Cardiac fibroblast (primary cell): ENCODE results near the gene SEMA5B.
A peak's percentile ranks its signal among the peaks of the same experiment; 100 is the strongest.

ENCODE experiments used
- DNase-seq, 2 donors: peaks; one replicate each; pipeline versions ENCODE4 v3.0.0 to v3.0.0-alpha.2; 2010; ENCODE audit warnings: low read depth in 2 of 2
- H3K4me3 ChIP-seq, 2 donors: replicated peaks in 1 of 2; 1 replicate in 1 of 2; 2 replicates in 1 of 2; pipeline ENCODE4 v1.5.1; 2011; ENCODE audit warnings: low read depth in 2 of 2, low read length in 2 of 2, mild to moderate bottlenecking in 2 of 2, moderate library complexity in 1 of 2
- TF ChIP-seq, protein P1 (sequence below): IDR thresholded peaks from one replicate; pipeline ENCODE4 v1.5.1; 2011; ENCODE audit warnings: low read depth, mild to moderate bottlenecking, low read length, inconsistent platforms

The SEMA5B gene

DNA sequence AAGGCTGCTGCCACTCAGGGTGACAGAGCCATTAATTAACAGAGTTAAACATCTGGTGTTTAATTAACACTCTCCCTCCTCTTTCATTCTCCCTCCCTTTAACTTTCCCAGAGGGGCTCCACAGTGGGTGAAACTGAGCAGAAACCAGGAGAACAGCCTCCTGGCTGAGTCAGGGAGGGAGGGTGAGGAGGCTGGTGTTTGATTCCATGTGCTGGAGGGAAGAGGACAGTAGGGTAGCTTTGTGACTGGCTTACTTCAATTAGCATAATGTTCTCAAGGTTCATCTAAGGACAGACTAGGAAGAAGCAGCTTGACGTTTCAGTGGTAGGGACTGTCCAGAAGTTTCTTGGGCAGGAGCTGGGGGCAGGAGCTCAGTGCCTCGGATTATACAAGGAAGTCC lies 62.8 kb downstream of the SEMA5B start:
- no peak for DNase-seq
- no peak overlapping the region for H3K4me3 ChIP-seq
- TF ChIP-seq, protein P1, sequence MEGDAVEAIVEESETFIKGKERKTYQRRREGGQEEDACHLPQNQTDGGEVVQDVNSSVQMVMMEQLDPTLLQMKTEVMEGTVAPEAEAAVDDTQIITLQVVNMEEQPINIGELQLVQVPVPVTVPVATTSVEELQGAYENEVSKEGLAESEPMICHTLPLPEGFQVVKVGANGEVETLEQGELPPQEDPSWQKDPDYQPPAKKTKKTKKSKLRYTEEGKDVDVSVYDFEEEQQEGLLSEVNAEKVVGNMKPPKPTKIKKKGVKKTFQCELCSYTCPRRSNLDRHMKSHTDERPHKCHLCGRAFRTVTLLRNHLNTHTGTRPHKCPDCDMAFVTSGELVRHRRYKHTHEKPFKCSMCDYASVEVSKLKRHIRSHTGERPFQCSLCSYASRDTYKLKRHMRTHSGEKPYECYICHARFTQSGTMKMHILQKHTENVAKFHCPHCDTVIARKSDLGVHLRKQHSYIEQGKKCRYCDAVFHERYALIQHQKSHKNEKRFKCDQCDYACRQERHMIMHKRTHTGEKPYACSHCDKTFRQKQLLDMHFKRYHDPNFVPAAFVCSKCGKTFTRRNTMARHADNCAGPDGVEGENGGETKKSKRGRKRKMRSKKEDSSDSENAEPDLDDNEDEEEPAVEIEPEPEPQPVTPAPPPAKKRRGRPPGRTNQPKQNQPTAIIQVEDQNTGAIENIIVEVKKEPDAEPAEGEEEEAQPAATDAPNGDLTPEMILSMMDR = no peak

DNA sequence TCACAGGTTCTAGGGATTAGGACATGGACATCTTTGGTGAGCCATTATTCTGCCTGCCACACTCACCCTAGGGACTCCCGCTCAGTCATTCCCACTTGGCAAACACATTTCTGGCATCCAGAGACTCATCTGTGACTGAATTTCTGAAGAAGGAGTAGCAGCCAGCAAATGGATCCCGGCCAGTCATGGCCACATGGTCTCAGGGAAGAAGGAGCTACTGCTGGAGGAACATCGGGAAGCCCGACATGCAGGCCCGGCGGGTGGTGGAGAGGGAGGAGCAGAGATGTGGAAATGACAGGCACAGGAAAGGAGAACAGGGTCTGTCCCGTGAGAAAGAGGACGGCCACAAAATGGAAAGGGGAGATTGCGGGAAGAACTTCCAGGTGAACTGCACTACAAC lies 65.4 kb downstream of the SEMA5B start:
- DNase-seq = no peak
- TF ChIP-seq, protein P1 = no peak
- no peak overlapping the region for H3K4me3 ChIP-seq

DNA sequence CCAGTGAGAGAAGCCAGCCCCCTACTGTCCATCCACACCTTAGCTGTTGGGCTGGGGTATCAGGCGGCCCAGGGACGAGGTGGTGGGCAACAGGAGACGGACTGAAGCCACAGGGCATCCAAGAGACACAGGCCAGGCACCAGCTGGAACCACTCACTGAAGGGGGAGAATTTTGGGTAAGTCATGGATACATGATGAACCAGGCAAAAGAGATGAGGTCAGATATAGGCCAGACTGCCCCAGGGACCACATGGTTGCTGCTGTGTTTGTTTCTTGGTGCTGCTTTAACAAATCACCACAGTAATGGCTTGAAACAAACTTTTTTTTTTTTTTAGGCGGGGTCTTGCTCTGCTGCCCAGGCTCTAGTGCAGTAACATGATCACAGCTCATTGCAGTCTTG lies 66.4 kb downstream of the SEMA5B start:
- peak; percentile 54 to 80 for DNase-seq
- TF ChIP-seq, protein P1 = no peak
- H3K4me3 ChIP-seq = no peak overlapping the region

DNA sequence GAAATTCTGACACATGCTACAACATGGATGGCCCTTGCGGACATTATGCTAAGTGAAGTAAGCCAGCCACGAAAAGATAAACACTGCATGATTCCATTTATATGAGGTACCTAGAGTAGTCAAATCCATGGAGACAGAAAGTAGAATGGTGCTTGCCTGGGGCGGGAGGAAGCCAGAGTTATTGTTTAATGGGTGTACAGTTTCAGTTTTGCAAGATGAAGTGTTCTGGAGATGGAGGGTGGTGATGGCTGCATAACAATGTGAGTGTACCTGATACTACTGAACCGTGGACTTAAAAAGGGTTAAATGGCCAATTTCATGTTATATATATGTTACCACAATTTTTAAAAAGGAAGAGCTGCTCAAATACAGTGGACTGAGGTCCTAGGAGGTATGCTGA lies 66.9 kb downstream of the SEMA5B start:
- DNase-seq = no peak
- no peak overlapping the region for H3K4me3 ChIP-seq
- TF ChIP-seq, protein P1 = no peak

DNA sequence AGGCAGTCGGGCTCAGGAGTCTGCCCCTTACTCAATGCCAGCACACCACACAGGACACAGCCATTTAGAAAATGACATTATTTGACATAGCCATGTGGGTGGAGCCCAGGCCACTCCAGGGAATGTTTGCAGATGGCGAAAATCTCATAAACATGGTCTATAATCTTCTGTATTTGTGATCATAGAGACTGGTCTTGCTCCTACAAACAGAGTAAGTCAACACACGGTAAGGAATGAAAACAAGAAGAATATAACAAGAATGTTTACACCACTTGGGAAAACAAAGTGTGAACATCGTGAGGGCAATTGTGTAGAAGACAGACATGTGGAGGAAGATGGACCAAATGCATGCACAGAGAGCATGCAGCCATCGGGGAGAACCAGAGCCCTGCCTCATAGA lies 68.2 kb downstream of the SEMA5B start:
- TF ChIP-seq, protein P1 = no peak
- DNase-seq = no peak
- no peak overlapping the region for H3K4me3 ChIP-seq

DNA sequence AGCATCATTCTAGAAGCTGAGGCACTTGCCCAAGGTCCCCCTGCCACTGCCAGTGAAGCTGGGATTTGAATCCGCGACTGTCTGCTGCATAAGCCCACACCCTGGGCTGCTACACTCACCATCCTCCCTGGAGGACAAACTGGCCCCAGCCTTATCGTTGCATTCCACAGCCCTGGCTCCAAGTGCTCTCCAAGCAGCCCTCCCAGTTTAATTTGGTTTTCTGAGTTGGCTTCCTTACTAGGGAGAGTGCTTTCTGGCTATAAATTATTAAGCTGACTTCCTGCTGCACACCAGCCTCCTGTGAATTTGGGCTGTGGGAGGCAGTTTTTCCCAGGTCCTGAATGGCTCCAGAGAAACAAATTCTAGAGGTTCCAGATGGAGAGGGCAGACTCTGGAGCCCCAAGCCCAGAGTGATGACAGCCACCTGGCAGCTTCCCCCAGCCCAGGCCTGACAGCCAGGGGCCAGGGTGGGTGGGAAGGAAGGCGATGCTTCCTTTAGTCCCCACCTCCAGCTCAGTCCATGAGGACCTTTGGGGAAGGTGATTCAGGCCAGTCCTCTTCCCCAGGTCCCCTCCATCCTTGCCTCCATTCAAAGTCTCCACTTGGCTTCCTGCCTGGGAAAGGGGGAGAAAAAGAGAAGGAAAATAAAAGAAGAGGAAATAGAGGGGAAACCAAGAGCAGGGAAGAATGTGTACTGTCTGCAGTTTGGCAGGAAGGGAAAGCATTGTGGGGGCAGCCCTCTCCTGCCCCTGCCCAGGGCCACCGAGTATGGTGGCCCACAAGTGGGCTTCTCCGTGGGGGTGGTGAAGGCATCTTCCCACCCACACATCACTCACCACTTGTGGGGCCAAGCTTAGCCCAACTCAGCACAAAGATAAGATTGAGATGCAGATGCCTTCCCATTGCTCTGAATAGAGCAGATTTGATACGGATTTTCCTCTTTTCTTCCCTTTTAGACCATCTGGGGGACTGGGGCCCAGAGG lies 69.6 kb downstream of the SEMA5B start:
- H3K4me3 ChIP-seq = no peak overlapping the region
- TF ChIP-seq, protein P1 = no peak
- DNase-seq = peak in 1 of 2 donors; percentile 79
